ENCODE results near the gene ARHGAP24. TPM values are rescaled to one million over a fixed set of nuclear protein-coding genes. Genes with fewer than 3 reads are reported as not detected.

The ARHGAP24 gene
- total RNA-seq, 1 experiment from 2014 or later: 1.3 TPM

DNA sequence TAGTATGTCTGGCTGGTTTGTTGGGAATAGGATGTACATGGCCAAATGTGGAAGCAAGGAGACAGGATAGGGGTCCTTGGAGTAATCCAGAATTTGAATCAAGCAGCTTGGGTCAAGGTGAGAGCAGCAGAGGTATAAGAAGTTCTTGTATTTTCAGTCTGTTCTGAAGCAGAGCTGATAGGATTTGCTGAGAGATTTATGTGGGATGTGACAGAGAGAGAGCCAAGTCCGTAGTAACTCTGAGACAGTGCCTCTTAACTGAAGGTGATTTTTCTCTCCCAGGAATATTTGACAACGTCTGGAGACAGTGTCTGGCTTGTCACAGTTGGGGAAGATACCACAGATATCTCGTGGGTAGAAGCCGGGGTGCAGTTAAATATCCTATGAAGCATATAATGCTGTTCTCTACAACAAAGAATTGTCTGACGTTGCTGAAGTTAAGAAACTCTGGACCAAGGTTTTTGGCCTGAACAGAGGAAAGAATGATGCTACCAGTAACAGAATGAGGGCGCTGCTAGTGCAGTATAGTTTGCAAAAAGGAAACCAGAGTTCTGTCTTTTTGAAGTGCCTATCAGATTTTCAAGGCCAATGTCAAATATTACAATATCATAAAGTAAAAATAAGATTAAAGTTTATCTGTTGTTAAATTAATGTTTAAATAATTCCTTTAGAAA lies 184.0 kb downstream of the ARHGAP24 start:
- H4K20me1 ChIP-seq (ENCODE audit: insufficient read depth): no peaks in the 10 kb centered on the region
- intact Hi-C loops (cut with micrococcal nuclease): no loop called here
- no peak overlapping the region for H2AFZ ChIP-seq (ENCODE audit: low read depth, low read length, poor library complexity, severe bottlenecking)
- no peak overlapping the region for H3K4me2 ChIP-seq (ENCODE audit: low read length)
- ATAC-seq (no peak), DNase-seq (ENCODE audit: low read depth, low spot score) (no peak)
- TF ChIP-seq YY1 (IDR thresholded peaks at IDR 0.05; ENCODE audit: extremely low read depth, insufficient replicate concordance, low read depth, low read length): no peak
- TF ChIP-seq POLR2A (IDR thresholded peaks at IDR 0.05; ENCODE audit: borderline replicate concordance, extremely low read depth, insufficient read depth, insufficient read length): no peak
- TF ChIP-seq FOSL1 (IDR thresholded peaks at IDR 0.05; ENCODE audit: low read depth): no peak
- no peak for TF ChIP-seq ELF1 (IDR thresholded peaks at IDR 0.05; ENCODE audit: borderline replicate concordance, low read depth)
- TF ChIP-seq ZNF274 (IDR thresholded peaks at IDR 0.05; ENCODE audit: low read depth, low read length): no peak
- TF ChIP-seq, protein P1, sequence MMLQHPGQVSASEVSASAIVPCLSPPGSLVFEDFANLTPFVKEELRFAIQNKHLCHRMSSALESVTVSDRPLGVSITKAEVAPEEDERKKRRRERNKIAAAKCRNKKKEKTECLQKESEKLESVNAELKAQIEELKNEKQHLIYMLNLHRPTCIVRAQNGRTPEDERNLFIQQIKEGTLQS (IDR thresholded peaks at IDR 0.05): no peak
- no peak for TF ChIP-seq CTCF (IDR thresholded peaks at IDR 0.05 in 2 of 3, conservative IDR thresholded peaks at IDR 0.05 in 1 of 3; ENCODE audit: borderline replicate concordance in 1 of 3, insufficient read depth in 1 of 3, low read depth in 2 of 3, low read length in 2 of 3)
- peak; percentile 45 for TF ChIP-seq RAD21 (IDR thresholded peaks at IDR 0.05; ENCODE audit: low read depth)
- no peak overlapping the region for H3K4me3 ChIP-seq (replicated peaks in 1 of 2; ENCODE audit: low read depth in 1 of 2, low read length in 2 of 2)
- H3K27me3 ChIP-seq (ENCODE audit: insufficient read depth, low read length): no peaks in the 10 kb centered on the region
- BruUV-seq (replicated peaks): no TSS peak
- no peaks in the 10 kb centered on the region for H3K4me1 ChIP-seq (ENCODE audit: control insufficient read depth in 1 of 2, insufficient read depth in 2 of 2, low read length in 2 of 2)
- ChIA-PET RAD21 (ENCODE audit: low non-redundant PET in 1 of 2, low total read pairs in 2 of 2, uncharacterized antibody in 2 of 2, unreplicated experiment in 2 of 2) (no interaction called here), CTCF (no interaction called here), POLR2A (no interaction called here)
- H3K27ac ChIP-seq (ENCODE audit: low read depth, low read length): no peak overlapping the region
- no peaks in the 10 kb centered on the region for H3K36me3 ChIP-seq (ENCODE audit: control insufficient read depth in 1 of 2, insufficient read depth in 2 of 2, low read length in 2 of 2)
- no peaks in the 10 kb centered on the region for H3K79me2 ChIP-seq (ENCODE audit: insufficient read depth, low read length)
- no peak overlapping the region for H3K9ac ChIP-seq (ENCODE audit: low read length)
- no peaks in the 10 kb centered on the region for H3K9me3 ChIP-seq (ENCODE audit: control insufficient read depth in 1 of 2, insufficient read depth in 1 of 2, low read depth in 1 of 2, low read length in 2 of 2)
- H3K9me2 ChIP-seq (ENCODE audit: insufficient read depth): no peaks in the 10 kb centered on the region
